ENCODE data around the gene PHC2.

PHC2 gene

DNA sequence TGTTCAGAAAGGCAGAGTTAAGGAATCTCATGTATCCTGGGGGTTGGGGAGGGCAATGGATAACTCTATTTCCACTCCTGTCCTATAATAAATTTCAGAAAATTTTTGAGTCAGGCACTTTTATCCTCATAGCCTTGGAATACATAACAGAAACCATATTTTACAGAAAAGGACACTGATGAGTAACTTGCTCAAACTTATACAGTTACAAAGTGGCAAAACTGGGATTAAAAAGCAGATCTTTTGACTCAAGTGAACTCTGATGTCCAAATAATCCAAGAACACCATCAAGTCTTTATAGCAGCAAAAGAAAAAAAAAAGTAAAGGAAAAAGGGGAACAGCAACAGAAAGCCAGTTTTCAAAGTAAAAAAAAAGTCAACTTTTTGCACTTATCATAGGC, 36.9 kb downstream of the PHC2 start:
- H3K27ac ChIP-seq = no peak overlapping the region
- TF ChIP-seq, protein P1, sequence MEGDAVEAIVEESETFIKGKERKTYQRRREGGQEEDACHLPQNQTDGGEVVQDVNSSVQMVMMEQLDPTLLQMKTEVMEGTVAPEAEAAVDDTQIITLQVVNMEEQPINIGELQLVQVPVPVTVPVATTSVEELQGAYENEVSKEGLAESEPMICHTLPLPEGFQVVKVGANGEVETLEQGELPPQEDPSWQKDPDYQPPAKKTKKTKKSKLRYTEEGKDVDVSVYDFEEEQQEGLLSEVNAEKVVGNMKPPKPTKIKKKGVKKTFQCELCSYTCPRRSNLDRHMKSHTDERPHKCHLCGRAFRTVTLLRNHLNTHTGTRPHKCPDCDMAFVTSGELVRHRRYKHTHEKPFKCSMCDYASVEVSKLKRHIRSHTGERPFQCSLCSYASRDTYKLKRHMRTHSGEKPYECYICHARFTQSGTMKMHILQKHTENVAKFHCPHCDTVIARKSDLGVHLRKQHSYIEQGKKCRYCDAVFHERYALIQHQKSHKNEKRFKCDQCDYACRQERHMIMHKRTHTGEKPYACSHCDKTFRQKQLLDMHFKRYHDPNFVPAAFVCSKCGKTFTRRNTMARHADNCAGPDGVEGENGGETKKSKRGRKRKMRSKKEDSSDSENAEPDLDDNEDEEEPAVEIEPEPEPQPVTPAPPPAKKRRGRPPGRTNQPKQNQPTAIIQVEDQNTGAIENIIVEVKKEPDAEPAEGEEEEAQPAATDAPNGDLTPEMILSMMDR (conservative IDR thresholded peaks at IDR 0.05) = no peak

DNA sequence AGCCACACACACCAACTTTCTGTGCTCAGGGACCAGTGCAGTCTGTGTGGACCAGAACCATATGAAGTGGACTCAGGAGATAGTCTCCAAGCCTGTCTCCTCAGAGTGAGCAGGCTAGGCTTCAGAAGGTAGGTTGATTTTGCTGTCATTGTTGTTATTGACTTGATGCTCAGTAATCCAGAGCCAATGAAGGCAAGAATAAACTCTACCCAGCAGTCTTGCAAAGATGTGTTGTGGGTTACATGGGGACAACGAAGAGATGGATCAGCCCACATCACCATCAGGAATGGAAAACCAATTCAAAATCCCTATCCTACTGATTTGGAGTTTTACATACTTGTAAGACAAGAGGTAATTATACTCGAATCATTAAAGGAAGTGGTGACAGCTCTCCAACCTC, 37.4 kb downstream of the PHC2 start:
- no peak for TF ChIP-seq ZFX (IDR thresholded peaks at IDR 0.05)
- TF ChIP-seq, protein P1 (conservative IDR thresholded peaks at IDR 0.05) = no peak
- H3K27ac ChIP-seq = no peak overlapping the region

DNA sequence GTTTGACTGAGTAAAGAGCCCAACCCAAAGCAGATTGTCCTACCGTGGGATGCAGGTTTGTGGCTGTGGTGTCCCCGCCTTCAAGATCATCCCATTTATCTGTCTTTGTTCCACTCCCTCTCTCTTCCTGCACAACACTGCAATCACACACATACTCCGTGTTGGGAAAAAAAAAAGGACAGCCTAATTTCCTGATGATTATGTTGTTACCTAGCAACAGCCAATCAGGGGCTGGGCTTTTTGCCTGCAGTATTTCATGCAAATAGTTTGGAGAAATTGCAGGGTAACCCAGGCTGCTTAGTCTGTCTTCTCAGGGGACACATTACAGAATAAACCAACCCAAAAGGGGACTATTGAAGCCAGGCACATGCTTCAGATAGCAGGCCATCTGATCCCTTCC, 38.3 kb downstream of the PHC2 start:
- TF ChIP-seq, protein P1 (conservative IDR thresholded peaks at IDR 0.05) = no peak
- TF ChIP-seq ZFX (IDR thresholded peaks at IDR 0.05) = no peak
- H3K27ac ChIP-seq = no peak overlapping the region

DNA sequence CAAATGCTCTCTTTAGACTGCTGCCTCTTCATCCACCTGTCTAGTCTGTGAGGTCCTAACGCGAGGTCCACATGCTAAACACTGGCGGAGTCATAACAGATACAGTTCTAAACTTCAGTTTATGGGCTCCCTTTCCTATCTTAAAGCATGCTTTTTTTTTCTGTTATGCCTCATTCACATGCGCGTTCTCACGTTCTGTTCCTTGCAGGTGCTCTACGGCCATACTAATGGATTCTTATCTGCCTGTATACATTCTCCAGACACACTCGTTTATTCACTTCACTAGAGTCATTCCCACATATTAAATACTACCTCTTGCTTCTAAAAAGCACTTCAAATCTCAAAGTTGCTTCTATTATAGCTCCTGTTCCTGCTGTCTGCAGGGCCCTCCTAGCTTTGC, 38.7 kb downstream of the PHC2 start:
- TF ChIP-seq ZFX (IDR thresholded peaks at IDR 0.05) = no peak
- TF ChIP-seq, protein P1 (conservative IDR thresholded peaks at IDR 0.05) = no peak
- H3K27ac ChIP-seq = no peak overlapping the region

DNA sequence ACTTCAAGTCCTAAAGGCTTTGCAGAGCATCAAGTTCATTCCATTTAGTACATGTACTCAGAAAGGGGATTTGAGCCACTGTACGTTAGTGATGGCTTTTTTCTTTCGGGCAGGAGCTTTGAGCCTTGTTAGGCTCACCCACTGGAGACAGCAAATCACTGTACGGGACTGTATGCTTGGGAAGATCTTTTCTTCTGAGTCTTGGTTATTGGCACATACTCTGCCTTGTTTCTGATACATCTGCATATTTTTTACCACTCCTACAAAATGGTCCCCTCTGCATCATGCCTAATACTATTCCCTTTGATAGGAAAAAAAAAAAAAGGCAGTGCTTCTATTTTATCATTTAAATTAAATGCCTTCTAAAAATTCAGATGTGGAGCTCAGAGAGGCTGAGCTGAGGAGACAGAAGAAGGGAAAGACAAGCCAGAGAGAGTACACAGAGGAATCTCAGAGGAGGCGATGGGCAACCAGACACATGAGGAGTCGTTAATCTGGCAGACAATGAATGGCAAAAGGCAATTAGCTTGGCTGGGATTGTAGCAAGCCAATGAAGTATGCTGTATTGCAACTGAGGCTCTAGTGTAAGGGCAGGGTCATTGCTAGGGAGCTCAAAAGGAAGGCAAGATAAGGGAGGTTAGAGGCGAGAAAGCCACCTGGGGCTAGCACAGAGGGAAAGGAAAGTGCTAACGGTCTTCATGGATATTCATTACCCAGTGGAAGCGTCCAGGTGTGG, 39.4 kb downstream of the PHC2 start:
- H3K27ac ChIP-seq = no peak overlapping the region
- TF ChIP-seq ZFX (IDR thresholded peaks at IDR 0.05) = no peak
- TF ChIP-seq, protein P1 (conservative IDR thresholded peaks at IDR 0.05) = no peak

DNA sequence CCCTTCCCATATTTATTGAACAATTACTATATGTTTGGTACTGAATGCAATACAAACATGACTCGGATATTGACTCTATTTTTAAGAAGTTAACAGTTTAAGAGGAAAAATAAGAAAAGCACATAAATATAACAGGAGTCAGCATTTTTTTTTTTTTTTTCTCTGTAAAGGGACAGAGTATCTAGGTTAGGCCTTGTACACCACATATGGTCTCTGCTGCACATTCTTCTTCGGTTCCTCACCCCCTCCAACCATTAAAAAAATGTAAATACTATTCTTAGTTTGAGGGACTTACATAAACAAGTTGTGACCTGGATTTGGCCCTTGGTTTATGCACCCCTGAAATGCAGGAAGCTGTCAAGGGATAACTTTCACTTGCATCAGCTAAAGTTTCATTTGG, 40.4 kb downstream of the PHC2 start:
- TF ChIP-seq ZFX (IDR thresholded peaks at IDR 0.05) = no peak
- TF ChIP-seq, protein P1 (conservative IDR thresholded peaks at IDR 0.05) = no peak

DNA sequence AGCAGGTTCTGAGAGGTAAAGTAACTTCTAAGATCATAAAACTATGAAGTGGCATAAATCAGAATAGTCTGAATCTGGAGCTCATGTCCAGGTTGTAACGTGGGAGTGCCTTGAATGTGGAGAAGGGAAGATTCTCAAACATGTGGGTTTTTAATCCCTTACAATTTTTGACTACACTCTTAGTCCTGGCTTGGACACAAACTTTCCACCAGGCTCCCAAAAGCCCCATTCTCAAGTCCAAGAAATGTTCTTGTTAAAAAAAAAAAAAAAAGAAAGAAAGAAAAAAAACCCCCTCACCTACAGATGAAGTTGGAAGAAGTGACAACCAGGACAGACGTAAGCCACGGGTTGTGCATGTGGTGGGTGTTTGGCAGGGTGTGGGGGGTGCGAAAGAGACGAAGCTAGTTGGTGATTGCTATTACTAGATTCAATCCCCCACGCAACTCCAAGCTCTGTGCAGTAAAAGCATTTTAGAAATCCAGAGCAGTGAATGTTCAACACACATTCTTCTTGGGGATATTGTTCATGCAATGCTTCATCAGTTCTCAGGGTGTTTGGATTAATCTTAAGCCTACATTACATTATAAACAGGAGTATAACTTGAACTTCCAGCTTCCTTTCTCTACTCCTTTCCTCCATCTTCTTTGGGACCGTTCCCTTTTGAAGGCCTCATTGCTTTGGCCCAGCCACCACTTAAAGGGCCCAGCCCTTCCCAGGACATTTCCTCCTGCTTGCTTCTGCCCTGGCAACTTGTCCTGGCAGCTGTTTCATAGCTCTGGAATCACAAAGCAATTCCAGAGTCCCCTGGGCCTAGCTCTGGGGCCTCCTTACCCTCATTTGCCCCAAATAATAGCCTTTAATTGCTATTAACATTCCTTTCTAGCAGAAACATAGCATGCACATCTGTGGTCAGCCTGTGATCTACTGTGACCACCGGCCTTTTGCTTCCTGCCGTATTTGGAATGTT, 41.8 kb downstream of the PHC2 start:
- no peak overlapping the region for H3K27ac ChIP-seq

More for the DNA sequence above, 40.4 kb downstream of the PHC2 start:
- no peak overlapping the region for H3K27ac ChIP-seq

More for the DNA sequence above, 41.8 kb downstream of the PHC2 start:
- no peak for TF ChIP-seq ZFX (IDR thresholded peaks at IDR 0.05)
- TF ChIP-seq, protein P1 (conservative IDR thresholded peaks at IDR 0.05) = no peak
